Nephron progenitor cell (in vitro differentiated cells): ENCODE results near the gene FPR1.

Experiments used
- DNase-seq: peaks from one replicate; pipeline ENCODE4 v3.0.0; 2021
- H3K27ac Mint-ChIP-seq: 2 replicates; pipeline ENCODE4 v1.8.0; 2021; ENCODE audit warnings: mild to moderate bottlenecking, moderate library complexity, mixed read lengths
- H3K27me3 Mint-ChIP-seq: 2 replicates; pipeline ENCODE4 v1.8.0; 2021; ENCODE audit warnings: mild to moderate bottlenecking, low read depth, mixed read lengths; ENCODE audit not compliant: poor library complexity
- H3K36me3 Mint-ChIP-seq: 2 replicates; pipeline ENCODE4 v1.8.0; 2021; ENCODE audit warnings: low read depth, mixed read lengths
- H3K4me1 Mint-ChIP-seq: 2 replicates; pipeline ENCODE4 v1.8.0; 2021; ENCODE audit warnings: mixed read lengths
- H3K4me3 Mint-ChIP-seq: 2 replicates; pipeline ENCODE4 v1.8.0; 2021; ENCODE audit warnings: mild to moderate bottlenecking, moderate library complexity, mixed read lengths
- H3K9me3 Mint-ChIP-seq: 2 replicates; pipeline ENCODE4 v1.8.0; 2021; ENCODE audit warnings: mild to moderate bottlenecking, moderate library complexity, mixed read lengths
- CTCF ChIP-seq: fragments of 200-600 bp; sonication (generic); IDR thresholded peaks from 2 replicates; pipeline ENCODE4 v1.5.0; 2021; ENCODE audit warnings: antibody characterized with exemption

The FPR1 gene

GRCh38 chr19:51711702-51712101 is 40.0 kb downstream of the FPR1 start:
- no peak for DNase-seq
- Mint-ChIP-seq H3K9me3 (peaks cover 6% of the 10 kb centered on the region), H3K4me3 (no peak overlapping the region), H3K27ac (no peak overlapping the region), H3K36me3 (peaks cover 15% of the 10 kb centered on the region), H3K4me1 (peaks cover 12% of the 10 kb centered on the region), H3K27me3 (peaks cover 30% of the 10 kb centered on the region)
- TF ChIP-seq CTCF, result no peak

GRCh38 chr19:51710163-51710562 is 41.5 kb downstream of the FPR1 start:
- Mint-ChIP-seq H3K36me3 (peaks cover 30% of the 10 kb centered on the region), H3K27ac (no peak overlapping the region), H3K4me1 (peaks cover 26% of the 10 kb centered on the region), H3K27me3 (peaks cover 15% of the 10 kb centered on the region), H3K9me3 (peaks cover 2% of the 10 kb centered on the region), H3K4me3 (no peak overlapping the region)
- no peak for TF ChIP-seq CTCF
- DNase-seq, result no peak

GRCh38 chr19:51709575-51709974 is 42.1 kb downstream of the FPR1 start:
- no peak for DNase-seq
- H3K4me1 Mint-ChIP-seq, result peaks cover 32% of the 10 kb centered on the region
- peaks cover 13% of the 10 kb centered on the region for H3K27me3 Mint-ChIP-seq
- H3K27ac Mint-ChIP-seq, result no peak overlapping the region
- TF ChIP-seq CTCF, result no peak
- no peak overlapping the region for H3K4me3 Mint-ChIP-seq
- no peaks in the 10 kb centered on the region for H3K9me3 Mint-ChIP-seq
- peaks cover 34% of the 10 kb centered on the region for H3K36me3 Mint-ChIP-seq

- H3K9me3 Mint-ChIP-seq, result no peaks in the 10 kb centered on the region
- TF ChIP-seq CTCF, result no peak
- no peak overlapping the region for H3K4me3 Mint-ChIP-seq
- no peak for DNase-seq
- H3K27ac Mint-ChIP-seq, result no peak overlapping the region
- peaks cover 35% of the 10 kb centered on the region for H3K4me1 Mint-ChIP-seq
- H3K36me3 Mint-ChIP-seq, result peaks cover 38% of the 10 kb centered on the region
- H3K27me3 Mint-ChIP-seq, result peaks cover 13% of the 10 kb centered on the region
Measured at GRCh38 chr19:51708811-51709210, 42.9 kb downstream of the FPR1 start.

- DNase-seq, result no peak
- Mint-ChIP-seq H3K4me3 (no peak overlapping the region), H3K27ac (no peak overlapping the region), H3K4me1 (peaks cover 55% of the 10 kb centered on the region), H3K9me3 (no peaks in the 10 kb centered on the region), H3K27me3 (peaks cover 15% of the 10 kb centered on the region), H3K36me3 (peaks cover 46% of the 10 kb centered on the region)
- TF ChIP-seq CTCF, result no peak
Measured at GRCh38 chr19:51706885-51707284, 44.8 kb downstream of the FPR1 start.

GRCh38 chr19:51706296-51706695 is 45.4 kb downstream of the FPR1 start:
- H3K27ac Mint-ChIP-seq, result peak overlapping the region; percentile 10

More at GRCh38 chr19:51706296-51706695, 45.4 kb downstream of the FPR1 start:
- Mint-ChIP-seq H3K27me3 (peaks cover 18% of the 10 kb centered on the region), H3K4me3 (peak overlapping the region; percentile 84), H3K4me1 (peaks cover 61% of the 10 kb centered on the region), H3K36me3 (peaks cover 52% of the 10 kb centered on the region), H3K9me3 (no peaks in the 10 kb centered on the region)
- no peak for TF ChIP-seq CTCF
- no peak for DNase-seq
